Epithelial cell of esophagus (primary cell): Measurements from ENCODE around the gene L3MBTL4.

Experiments
- DNase-seq: peaks from one replicate; pipeline ENCODE4 v3.0.0; 2010; ENCODE audit warnings: low read depth
- H3K4me3 ChIP-seq: 2 replicates; pipeline ENCODE4 v1.5.1; 2011; ENCODE audit warnings: mild to moderate bottlenecking, low read length, control low read depth
- TF ChIP-seq, protein P1 (sequence below): IDR thresholded peaks from 2 replicates; pipeline ENCODE4 v1.5.1; 2011; ENCODE audit warnings: low read depth, mild to moderate bottlenecking, low read length, control low read depth, inconsistent platforms; ENCODE audit not compliant: insufficient read depth; ENCODE audit errors: missing control alignments

Gene L3MBTL4

DNA sequence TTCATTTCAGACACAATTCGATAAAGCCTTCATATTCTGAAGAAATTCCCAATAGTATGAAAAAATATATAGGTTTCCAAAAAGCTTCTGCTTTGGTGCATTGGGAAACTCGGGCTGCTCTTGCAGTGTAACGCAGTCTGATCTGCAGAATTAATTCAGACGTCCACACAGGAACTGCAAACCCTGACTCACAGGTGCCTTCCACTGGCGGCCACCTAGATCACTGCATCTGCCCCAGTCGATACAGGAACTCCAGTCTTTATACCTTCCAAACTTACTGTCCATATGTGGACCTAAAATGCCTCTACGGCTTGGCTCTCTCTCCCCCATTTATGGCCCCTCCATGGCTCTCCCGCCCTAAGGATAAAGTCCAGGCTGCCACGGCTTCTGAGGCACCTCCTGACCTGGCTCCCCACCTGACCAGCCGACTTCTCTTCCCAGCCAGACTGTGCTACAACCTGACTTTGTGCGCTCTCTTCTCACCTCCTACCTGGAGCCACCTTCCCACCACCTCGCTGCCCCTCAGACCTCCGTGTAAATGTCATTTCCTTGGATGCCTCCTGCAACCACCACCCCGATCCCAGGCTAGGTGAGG, 39.7 kb downstream of the L3MBTL4 start:
- DNase-seq = no peak
- no peak overlapping the region for H3K4me3 ChIP-seq
- TF ChIP-seq, protein P1, sequence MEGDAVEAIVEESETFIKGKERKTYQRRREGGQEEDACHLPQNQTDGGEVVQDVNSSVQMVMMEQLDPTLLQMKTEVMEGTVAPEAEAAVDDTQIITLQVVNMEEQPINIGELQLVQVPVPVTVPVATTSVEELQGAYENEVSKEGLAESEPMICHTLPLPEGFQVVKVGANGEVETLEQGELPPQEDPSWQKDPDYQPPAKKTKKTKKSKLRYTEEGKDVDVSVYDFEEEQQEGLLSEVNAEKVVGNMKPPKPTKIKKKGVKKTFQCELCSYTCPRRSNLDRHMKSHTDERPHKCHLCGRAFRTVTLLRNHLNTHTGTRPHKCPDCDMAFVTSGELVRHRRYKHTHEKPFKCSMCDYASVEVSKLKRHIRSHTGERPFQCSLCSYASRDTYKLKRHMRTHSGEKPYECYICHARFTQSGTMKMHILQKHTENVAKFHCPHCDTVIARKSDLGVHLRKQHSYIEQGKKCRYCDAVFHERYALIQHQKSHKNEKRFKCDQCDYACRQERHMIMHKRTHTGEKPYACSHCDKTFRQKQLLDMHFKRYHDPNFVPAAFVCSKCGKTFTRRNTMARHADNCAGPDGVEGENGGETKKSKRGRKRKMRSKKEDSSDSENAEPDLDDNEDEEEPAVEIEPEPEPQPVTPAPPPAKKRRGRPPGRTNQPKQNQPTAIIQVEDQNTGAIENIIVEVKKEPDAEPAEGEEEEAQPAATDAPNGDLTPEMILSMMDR = no peak

DNA sequence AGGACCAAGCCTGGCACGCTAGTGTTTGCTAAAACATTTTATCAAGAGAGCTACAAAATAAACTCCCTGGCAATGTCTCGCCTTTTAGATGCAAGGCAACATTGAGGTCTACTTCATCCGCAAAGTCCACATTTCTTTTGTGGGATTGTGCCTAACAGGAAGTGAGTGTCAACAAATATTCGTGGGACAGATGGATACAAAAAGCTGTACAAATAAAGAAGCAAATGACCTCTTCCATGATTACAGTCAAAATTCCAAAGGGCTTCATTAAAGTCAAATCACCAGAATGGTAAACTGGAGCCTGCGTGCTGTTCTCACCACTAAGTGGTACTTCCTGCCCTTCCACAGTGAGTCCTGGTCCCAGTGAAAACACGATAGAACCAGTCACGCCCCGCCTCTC, 40.4 kb downstream of the L3MBTL4 start:
- no peak overlapping the region for H3K4me3 ChIP-seq
- TF ChIP-seq, protein P1 = no peak
- no peak for DNase-seq

DNA sequence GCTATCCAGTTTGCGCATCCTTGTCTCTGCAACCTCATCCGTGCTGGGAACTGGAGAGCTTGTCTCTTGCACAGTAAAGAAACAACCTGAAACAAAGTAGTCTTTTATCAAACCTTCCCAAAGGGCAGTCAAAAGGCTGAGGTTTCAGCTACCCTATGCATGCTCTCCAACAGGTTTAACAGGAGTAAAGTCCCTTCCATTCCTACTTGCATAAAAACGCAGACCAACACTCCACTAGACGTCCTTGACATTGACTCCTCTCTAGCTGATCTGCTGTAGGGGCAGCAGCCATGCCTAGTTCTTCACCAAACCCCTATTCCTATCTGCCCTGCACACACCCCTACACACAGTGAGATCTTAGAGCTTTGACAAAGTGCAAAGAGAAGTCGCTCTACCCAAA, 41.5 kb downstream of the L3MBTL4 start:
- no peak for DNase-seq
- no peak overlapping the region for H3K4me3 ChIP-seq
- TF ChIP-seq, protein P1 = no peak

DNA sequence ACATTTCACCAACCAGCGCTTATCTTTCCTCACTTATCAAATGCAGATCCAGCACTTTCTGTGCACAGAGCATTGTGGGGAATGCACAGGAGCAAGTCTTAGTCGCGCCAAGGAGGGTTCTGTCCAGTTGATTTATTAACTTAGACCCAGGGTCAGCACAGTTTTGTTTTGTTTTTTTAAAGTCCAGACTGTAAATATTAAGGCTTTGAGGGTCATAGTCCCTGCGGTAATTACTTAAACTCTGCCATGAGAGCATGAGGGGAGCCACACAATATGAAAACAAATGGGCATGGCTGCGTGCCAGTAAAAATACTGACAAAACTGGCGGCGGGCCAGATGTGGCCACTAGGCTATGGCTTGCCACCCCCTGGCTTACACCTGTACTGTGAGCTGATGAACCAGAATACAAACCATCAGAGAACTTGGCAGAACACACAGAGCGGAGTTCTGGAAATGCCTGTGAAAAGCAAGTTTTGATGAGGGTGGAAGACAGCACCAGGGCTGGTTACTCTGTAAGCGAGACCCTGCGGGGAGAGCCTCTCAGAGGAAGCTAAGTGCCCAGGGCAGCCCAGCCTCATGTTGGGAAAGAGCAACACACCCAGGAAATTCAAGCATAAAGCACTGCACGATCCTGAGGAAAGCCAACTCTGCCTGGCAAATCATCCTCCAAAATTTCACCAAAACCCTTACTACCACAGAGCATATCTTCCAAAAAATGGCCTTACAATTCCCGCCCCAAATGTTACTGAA, 43.6 kb downstream of the L3MBTL4 start:
- TF ChIP-seq, protein P1 = no peak
- DNase-seq = no peak
- H3K4me3 ChIP-seq = no peak overlapping the region

DNA sequence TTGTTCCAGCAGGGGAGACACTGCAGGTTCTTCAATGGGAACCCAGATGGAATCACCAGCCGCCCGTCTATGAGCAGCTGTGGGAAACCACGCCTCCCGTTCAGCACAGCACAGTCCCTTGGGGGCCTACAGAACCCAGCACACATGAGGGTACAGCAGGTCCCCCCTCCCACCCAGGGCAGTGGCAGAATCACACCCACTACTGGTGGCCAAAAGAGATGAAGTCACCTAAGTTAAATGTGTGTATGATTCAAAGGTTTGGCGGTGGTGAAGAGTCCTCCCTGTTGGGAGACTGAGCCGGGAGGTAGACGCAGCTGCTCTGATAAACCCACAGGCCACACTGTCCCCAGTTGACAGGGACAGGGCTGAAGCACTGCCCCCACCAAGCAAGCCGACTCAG, 44.3 kb downstream of the L3MBTL4 start:
- TF ChIP-seq, protein P1 = no peak
- H3K4me3 ChIP-seq = no peak overlapping the region
- no peak for DNase-seq

DNA sequence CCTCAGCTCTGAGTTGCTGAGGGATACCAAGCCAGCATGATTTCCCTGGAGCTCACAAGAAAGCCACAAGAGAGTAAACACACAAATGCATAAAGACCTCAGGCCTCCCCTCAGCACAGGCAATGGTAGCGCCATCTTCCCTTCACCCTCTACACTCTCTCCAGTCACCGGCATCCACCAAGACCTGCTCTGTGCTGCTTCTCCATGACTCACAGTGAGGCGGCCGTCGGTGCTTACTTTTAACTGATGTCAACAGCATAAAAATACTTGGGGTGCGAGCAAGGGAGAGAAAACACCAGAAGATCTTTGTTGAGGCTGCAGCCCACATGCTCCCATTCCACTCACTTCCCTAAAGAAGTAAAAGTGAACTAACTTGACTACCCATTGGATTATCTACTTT, 46.7 kb downstream of the L3MBTL4 start:
- no peak for DNase-seq
- TF ChIP-seq, protein P1 = no peak
- no peak overlapping the region for H3K4me3 ChIP-seq

DNA sequence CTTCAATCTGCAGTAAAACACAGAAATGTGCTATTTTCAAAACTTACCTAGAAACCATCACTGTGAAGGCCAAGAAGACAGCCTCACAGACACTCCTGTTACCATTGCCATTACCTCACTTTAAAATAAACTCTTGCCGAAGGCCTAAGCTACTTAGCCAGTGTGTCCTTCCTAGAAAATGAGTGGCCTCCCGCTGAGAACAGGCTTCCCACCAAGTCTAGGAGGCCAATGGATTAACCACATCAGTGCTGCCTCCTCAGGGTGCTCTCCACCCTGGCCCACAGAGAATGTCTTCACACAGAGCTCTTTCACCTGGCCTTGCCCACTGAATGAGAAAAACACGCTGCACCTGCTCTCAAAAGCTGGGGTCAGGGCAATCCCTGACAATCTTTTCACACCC, 47.5 kb downstream of the L3MBTL4 start:
- DNase-seq = no peak
- no peak overlapping the region for H3K4me3 ChIP-seq
- TF ChIP-seq, protein P1 = no peak
